Tibial nerve (tissue), 4 donors: ENCODE data around the gene BCAN. TPM values are rescaled to one million over a fixed set of nuclear protein-coding genes. Genes with fewer than 3 reads are reported as not detected.

Experiments used
- DNase-seq, 2 donors: peaks; one replicate each; pipeline ENCODE4 v3.0.0-alpha.2; 2019; ENCODE audit warnings: low spot score in 2 of 2
- H3K27ac ChIP-seq, 4 donors: fragments of 200-600 bp; sonication (generic) in 3 of 4; one replicate each; pipeline ENCODE4 v1.5.1; 2017 to 2019; ENCODE audit warnings: mild to moderate bottlenecking in 1 of 4
- H3K27me3 ChIP-seq, 2 donors: fragments of 200-600 bp; sonication (generic) in 1 of 2; one replicate each; pipeline versions ENCODE4 v1.5.1 to v1.6.0; 2017 to 2019
- H3K36me3 ChIP-seq, 3 donors: fragments of 200-600 bp; sonication (generic); one replicate each; pipeline ENCODE4 v1.5.1; 2018 to 2019
- H3K4me1 ChIP-seq, 4 donors: fragments of 200-600 bp; sonication (generic) in 3 of 4; one replicate each; pipeline ENCODE4 v1.5.1; 2017 to 2019
- H3K4me3 ChIP-seq, 4 donors: fragments of 200-600 bp; sonication (generic) in 3 of 4; one replicate each; pipeline ENCODE4 v1.5.1; 2017 to 2019; ENCODE audit warnings: mild to moderate bottlenecking in 1 of 4, moderate library complexity in 1 of 4
- H3K9me3 ChIP-seq, 4 donors: fragments of 200-600 bp; sonication (generic) in 3 of 4; one replicate each; pipeline ENCODE4 v1.5.1; 2017 to 2019
- CTCF ChIP-seq, 5 experiments: fragments of 200-600 bp in 3 of 5; fragments of 450-650 bp in 2 of 5; sonication (generic) in 3 of 5; IDR thresholded peaks; one replicate each; pipeline ENCODE4 v1.5.1; 2016 to 2019; ENCODE audit warnings: antibody characterized with exemption in 5 of 5, mild to moderate bottlenecking in 3 of 5, moderate library complexity in 2 of 5
- EP300 ChIP-seq, 2 donors: sonication (generic); formaldehyde crosslinking; IDR thresholded peaks; one replicate each; pipeline ENCODE4 v1.6.1; 2017; ENCODE audit warnings: antibody characterized with exemption in 2 of 2, mild to moderate bottlenecking in 1 of 2
- POLR2A ChIP-seq, 2 donors: fragments of 450-650 bp; IDR thresholded peaks; one replicate each; pipeline ENCODE4 v1.6.1; 2017; ENCODE audit warnings: antibody characterized with exemption in 2 of 2, mild to moderate bottlenecking in 2 of 2, moderate library complexity in 2 of 2
- WGBS, 2 donors: methylation state at CpG; one replicate each; pipeline ENCODE4 v1.1.5; 2018; 5-methylcytosine and 5-hydroxymethylcytosine counted together
- total RNA-seq, 4 donors: library from RNA; depleted of rRNA; stranded (reverse); fragments of >200 nt; gene quantifications; one replicate each; pipeline ENCODE4 v1.1.0, GENCODE V29; 2016

The BCAN gene
- total RNA-seq, 4 donors from 2014 or later = not detected

- H3K9me3 ChIP-seq = no peaks in the 10 kb centered on the region
- no peaks in the 10 kb centered on the region for H3K36me3 ChIP-seq
- 64 to 75% methylated on average over 8 to 10 of the region's 10 CpGs for WGBS, 2 donors
- H3K4me3 ChIP-seq = no peak overlapping the region
- no peak overlapping the region for H3K27ac ChIP-seq
- TF ChIP-seq EP300 (IDR thresholded peaks at IDR 0.05) (no peak), POLR2A (IDR thresholded peaks at IDR 0.05) (no peak), CTCF (IDR thresholded peaks at IDR 0.05) (no peak)
- no peak for DNase-seq
- peaks cover 0 to 93% of the 10 kb centered on the region in 2 donors for H3K27me3 ChIP-seq
- peaks cover 0 to 1% (median under 1%) of the 10 kb centered on the region in 4 donors for H3K4me1 ChIP-seq
Observed at GRCh38 chr1:156647351-156647750, 5.4 kb downstream of the BCAN start.

- Histone ChIP-seq H3K4me3 (no peak overlapping the region), H3K27me3 (peaks cover 0 to 82% of the 10 kb centered on the region in 2 donors), H3K27ac (no peak overlapping the region), H3K36me3 (no peaks in the 10 kb centered on the region), H3K4me1 (no peaks in the 10 kb centered on the region), H3K9me3 (no peaks in the 10 kb centered on the region)
- whole genome bisulfite sequencing, 2 donors = 78 to 79% methylated on average over 9 to 10 of the region's 10 CpGs
- no peak for TF ChIP-seq EP300 (IDR thresholded peaks at IDR 0.05)
- no peak for TF ChIP-seq CTCF (IDR thresholded peaks at IDR 0.05)
- no peak for TF ChIP-seq POLR2A (IDR thresholded peaks at IDR 0.05)
- DNase-seq = no peak
Observed at GRCh38 chr1:156648496-156648895, 6.6 kb downstream of the BCAN start.

- 20 to 34% methylated on average over 2 of the region's 2 CpGs for WGBS, 2 donors
- Histone ChIP-seq H3K4me1 (no peaks in the 10 kb centered on the region), H3K4me3 (no peak overlapping the region), H3K27ac (no peak overlapping the region), H3K36me3 (no peaks in the 10 kb centered on the region), H3K9me3 (no peaks in the 10 kb centered on the region), H3K27me3 (peaks cover 0 to 82% of the 10 kb centered on the region in 2 donors)
- no peak for TF ChIP-seq CTCF (IDR thresholded peaks at IDR 0.05)
- no peak for TF ChIP-seq EP300 (IDR thresholded peaks at IDR 0.05)
- TF ChIP-seq POLR2A (IDR thresholded peaks at IDR 0.05) = no peak
- no peak for DNase-seq
Observed at GRCh38 chr1:156648951-156649350, 7.0 kb downstream of the BCAN start.

GRCh38 chr1:156652131-156652991 lies 10.4 kb downstream of the BCAN start:
- no peaks in the 10 kb centered on the region for H3K9me3 ChIP-seq
- no peak overlapping the region for H3K27ac ChIP-seq
- DNase-seq = no peak
- H3K27me3 ChIP-seq = peaks cover 0 to 66% of the 10 kb centered on the region in 2 donors
- H3K4me3 ChIP-seq = no peak overlapping the region
- TF ChIP-seq EP300 (IDR thresholded peaks at IDR 0.05) = no peak
- no peak for TF ChIP-seq POLR2A (IDR thresholded peaks at IDR 0.05)
- TF ChIP-seq CTCF (IDR thresholded peaks at IDR 0.05) = no peak
- H3K36me3 ChIP-seq = no peaks in the 10 kb centered on the region
- WGBS, 2 donors = 42 to 48% methylated on average over 12 to 16 of the region's 16 CpGs
- H3K4me1 ChIP-seq = peaks cover 0 to 11% (median 9%) of the 10 kb centered on the region in 4 donors

GRCh38 chr1:156652992-156653355 lies 11.1 kb downstream of the BCAN start:
- H3K4me1 ChIP-seq = peaks cover 0 to 17% (median 14%) of the 10 kb centered on the region in 4 donors
- H3K9me3 ChIP-seq = no peaks in the 10 kb centered on the region
- H3K36me3 ChIP-seq = no peaks in the 10 kb centered on the region
- no peak overlapping the region for H3K4me3 ChIP-seq
- no peak for TF ChIP-seq POLR2A (IDR thresholded peaks at IDR 0.05)
- TF ChIP-seq CTCF (IDR thresholded peaks at IDR 0.05) = no peak
- TF ChIP-seq EP300 (IDR thresholded peaks at IDR 0.05) = no peak
- no peak for DNase-seq
- peaks cover 0 to 60% of the 10 kb centered on the region in 2 donors for H3K27me3 ChIP-seq
- WGBS, 2 donors = 85% methylated on average over 9 of the region's 9 CpGs
- no peak overlapping the region for H3K27ac ChIP-seq
